ENCODE results near the gene HIRIP3.

GRCh38 chr16:30025156-30025555 lies 29.7 kb upstream of the HIRIP3 start:
- no peak for TF ChIP-seq CTCF (IDR thresholded peaks at IDR 0.05)
- TF ChIP-seq FOXP1 (CRISPR knock-in tag; IDR thresholded peaks at IDR 0.05; ENCODE audit: borderline replicate concordance) = no peak
- TF ChIP-seq ZNF396 (CRISPR knock-in tag; IDR thresholded peaks at IDR 0.05; ENCODE audit: borderline replicate concordance) = no peak
- no peak for TF ChIP-seq MYBL2 (CRISPR knock-in tag; IDR thresholded peaks at IDR 0.05)

Measured in WTC11 (cell line).